NCI-H1105 (cell line): ENCODE data around the gene KRTAP20-1.

Experiments used
- DNase-seq: peaks from one replicate; lab custom pipeline; 2025; lab: John Stamatoyannopoulos, UW

The KRTAP20-1 gene, protein sequence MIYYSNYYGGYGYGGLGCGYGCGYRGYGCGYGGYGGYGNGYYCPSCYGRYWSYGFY

DNA sequence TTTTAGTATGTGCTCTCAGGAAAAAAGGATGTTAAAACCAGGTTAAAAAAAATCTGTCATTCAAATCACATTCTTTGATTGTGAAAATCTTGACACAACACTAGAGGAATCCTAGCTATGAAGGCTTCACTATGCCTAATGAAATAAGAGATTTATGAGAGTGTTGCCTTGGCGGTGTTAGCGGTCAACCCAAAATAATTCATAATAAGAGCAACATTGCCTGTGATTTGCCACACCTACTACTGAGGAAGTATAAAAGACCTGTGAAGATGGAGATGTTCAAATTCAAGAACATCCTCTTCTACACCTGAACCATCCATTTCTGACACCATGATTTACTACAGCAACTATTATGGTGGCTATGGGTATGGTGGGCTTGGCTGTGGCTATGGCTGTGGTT is at the start of gene KRTAP20-1:
Gene KRTAP20-1, plus strand, starts transcription at position 301 of the 400 bp plus-strand sequence. Its CDS starts 30 bp downstream, at position 331.
- DNase-seq: no peak

DNA sequence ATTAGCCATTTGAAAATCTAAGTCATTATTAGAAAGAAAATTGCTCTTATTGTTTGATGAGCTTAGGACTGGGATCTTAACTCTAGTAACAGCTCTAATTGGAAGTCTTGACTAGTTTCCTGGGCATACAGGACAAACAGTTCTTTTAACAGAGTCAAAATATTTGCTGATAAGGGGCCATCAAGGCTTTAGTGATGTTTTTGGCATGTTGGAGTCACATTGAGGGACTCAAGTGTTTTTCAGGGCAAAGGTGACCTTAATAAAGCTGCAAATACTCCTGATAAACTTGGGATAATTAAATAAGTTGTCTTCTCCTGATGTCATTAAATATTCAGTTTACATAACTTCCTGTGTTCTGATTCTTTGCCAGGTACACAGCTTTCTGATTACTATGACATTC is 48.6 kb upstream of the KRTAP20-1 start:
- no peak for DNase-seq

DNA sequence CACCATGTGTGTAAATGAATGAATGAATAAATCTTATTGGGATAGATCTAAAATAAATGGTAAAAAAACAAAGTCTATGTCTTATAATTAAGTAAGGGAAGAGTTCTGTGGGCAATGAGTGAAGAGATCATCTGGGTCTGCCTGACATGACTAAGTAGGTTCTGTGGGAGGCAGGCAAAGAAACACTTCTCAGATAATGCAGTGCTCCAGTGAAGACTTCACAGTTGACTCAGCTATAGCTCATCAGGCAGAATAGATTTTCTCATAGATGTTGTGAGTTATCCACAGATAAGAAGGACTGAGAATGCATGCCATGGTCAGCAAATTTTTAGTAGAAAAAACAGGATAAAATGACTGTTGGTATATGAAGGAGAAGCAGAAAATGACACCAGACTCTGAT is 38.5 kb upstream of the KRTAP20-1 start:
- no peak for DNase-seq

DNA sequence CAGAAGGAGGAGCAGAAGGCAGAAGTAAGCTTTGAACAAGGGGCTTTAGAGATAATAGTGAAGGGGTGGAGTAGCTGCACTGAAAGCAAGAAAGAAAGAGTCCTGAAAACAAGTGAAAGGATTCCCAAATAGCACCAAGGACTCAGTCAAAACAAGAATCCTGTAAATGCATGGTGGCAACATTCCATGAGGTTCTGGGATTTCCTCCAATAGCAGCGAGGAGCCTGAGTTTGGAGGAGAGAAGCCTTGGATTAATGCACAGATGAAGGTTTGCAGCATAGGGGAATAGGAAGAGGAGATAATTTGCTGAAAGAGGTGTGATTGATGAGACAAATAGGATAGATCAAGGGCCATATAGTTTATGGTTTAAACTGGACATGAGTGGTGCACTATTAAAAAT is 36.9 kb upstream of the KRTAP20-1 start:
- DNase-seq: no peak

DNA sequence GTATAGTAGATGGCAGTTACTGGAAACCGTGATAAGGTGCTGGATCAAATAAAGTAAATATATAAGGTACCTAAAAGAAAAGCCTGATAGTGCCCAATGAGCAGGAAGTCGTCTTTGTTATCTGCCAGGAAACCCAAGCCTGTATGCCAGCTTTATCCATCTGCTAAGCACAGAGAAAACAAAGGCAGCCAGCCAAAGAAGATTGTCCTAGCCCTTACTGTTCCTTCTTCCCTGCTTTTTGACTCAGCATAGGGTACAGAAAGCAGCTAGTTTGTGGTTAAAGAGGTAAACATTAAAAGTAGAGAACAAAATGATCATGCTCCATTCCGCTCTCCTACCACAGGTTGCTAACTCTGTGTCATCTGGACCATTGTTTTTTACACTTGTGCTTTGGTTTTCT is 36.1 kb upstream of the KRTAP20-1 start:
- no peak for DNase-seq

DNA sequence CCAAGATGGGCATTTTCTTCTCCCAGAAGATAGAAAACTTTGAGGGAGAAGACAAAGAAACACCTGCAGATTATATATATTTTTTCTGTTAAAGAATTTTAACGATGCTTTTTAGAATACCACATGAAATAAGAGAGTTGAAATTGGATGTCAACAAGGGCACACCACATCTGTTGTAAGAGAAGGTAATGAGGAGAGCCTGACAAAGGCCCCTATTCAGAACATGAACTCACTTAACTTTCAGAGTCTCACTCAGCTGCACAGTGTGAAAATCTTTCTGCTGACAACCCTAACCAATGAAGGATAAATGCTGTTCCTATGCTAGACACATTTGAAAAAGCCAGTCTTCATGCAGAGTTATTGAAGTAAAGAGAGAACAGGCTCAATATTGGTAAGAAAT is 33.4 kb upstream of the KRTAP20-1 start:
- DNase-seq: no peak

DNA sequence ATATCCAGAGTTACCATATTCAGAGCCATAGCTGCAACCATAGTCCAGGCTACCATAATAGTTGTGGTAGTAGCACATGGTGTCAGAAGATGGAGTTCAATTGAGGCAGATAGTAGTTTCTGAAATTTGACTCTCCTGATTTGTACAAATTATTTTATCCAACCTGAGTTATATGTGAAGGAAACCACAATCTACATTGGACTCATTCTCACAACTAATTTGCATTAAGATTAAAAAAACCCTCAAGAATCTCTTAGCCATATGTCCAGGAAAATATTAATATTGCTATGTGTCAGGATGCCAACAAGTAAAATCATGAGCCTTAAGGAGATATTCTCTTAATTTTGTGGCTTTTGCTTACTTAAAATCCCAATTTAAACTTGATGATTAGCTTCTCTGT is 25.9 kb upstream of the KRTAP20-1 start, which contains the start of gene KRTAP22-2:
Gene KRTAP22-2, minus strand, starts transcription at position 101 of the 400 bp plus-strand sequence.
- DNase-seq: no peak

DNA sequence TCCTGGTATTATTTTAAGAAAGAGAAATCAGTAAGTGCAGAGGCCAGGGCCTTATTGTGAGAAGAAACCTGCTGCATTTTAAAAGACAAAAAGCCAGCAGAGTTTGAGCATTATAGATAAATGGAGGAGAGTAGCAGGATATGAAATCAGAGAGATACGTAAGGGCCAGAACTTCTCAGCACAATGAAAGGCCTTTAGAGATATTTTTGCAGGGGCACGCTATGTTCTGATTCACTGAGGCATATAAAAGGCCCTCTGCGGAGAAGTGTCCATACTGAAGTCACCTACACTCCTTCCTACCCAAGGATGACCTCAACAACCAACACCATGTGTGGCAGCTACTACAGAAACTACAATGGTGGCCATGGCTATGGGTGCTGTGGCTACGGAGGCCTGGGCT is 24.1 kb upstream of the KRTAP20-1 start, which contains the start of gene KRTAP6-3:
Gene KRTAP6-3, plus strand, starts transcription at position 301 of the 400 bp plus-strand sequence. Its CDS starts 6 bp downstream, at position 307.
- no peak for DNase-seq

DNA sequence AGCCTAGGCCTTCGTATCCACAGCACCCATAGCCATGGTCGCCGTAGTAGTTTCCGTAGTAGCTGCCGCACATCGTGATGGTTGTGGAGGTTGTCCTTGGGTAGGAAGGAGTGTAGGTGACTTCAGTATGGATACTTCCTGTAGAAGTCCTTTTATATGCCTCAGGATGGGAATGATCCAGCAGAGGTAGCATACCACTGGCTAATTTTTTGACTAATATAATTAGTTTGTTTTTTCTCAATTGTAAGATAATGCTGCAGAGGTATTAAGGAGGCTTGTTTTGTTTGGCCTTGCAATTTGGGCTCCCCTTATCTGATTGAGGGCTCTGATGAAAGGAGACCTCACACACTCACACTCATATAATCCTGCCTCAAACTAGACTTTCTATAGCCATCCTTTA is 17.4 kb upstream of the KRTAP20-1 start, which contains the start of gene KRTAP6-2:
Gene KRTAP6-2, minus strand, starts transcription at position 101 of the 400 bp plus-strand sequence. Its CDS starts 28 bp downstream, at position 73.
- DNase-seq: no peak

DNA sequence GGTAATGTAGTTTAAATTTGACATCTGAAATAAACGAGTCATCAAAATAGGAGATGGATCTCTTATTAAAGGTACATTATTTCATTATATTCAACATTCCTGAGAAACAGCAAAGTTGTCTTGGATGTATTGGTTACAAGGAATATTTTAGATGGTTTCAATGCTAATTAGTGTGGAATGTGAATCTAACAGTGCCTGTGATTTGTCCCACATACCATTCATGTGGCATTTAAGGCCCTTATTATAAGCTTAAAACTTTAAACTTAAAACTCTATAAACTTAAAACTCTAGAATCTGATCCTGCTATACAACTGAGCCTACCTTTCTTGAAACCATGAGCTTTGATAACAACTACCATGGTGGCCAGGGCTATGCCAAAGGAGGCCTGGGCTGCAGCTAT is 15.4 kb upstream of the KRTAP20-1 start, which contains the start of gene KRTAP22-1:
Gene KRTAP22-1, plus strand, starts transcription at position 301 of the 400 bp plus-strand sequence.
- DNase-seq: no peak

DNA sequence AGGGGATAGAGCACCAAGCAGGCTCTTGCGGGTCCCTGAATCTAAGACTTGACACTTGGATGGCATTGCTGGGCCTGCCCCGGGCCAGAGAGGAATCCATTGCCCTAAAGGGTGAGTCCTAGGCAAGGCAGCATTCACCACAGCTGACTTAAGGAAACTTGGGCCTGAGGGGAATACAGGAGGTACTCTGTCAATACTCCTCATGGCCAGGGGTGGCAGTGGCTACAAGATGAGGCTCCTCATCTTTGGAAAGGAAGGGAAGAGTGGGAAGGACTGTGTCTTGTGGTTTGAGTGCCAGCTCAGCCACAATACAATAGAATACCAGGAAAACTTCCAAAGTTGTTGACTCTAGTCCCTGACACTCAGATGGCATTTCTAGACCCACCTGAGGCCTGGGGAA is 10.3 kb upstream of the KRTAP20-1 start:
- no peak for DNase-seq

DNA sequence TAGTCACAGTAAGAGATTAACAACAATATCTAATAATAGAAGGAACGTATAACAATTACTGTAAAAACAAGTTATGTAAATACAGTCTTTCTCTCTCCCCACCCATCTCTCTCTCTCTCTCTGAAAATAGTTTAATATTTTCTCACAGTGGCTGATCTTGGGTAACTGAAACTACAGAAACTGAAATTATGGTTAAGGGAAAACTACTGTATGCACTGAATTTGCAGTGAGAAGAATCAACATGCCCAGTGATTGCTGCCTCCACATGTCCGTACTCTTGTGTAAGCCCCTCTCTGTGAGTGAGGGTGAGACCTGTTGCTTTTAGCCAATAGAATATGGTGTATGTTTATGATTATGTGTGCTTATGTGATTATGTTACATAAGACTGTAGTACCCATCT is 4.1 kb upstream of the KRTAP20-1 start:
- DNase-seq: no peak

DNA sequence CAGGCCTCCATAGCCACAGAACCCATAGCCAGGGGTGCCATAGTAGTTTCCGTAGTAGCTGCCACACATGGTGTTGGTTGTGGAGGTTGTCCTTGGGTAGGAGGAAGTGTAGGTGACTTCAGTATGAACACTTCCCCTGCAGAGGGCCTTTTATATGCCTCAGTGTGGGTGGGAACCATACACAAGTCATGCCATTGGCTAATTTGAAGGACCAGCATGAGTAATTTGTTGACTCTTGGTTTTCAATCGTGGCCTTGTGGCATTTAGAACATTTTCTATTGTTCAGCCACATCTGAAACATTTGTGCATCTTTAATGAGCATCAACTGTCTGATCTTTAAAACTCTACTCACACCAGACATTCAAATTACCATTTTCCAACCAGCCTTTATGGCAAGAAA is 2.4 kb upstream of the KRTAP20-1 start, which contains the start of gene KRTAP6-1:
Gene KRTAP6-1, minus strand, starts transcription at position 95 of the 400 bp plus-strand sequence. Its CDS starts 26 bp downstream, at position 69.
- no peak for DNase-seq

DNA sequence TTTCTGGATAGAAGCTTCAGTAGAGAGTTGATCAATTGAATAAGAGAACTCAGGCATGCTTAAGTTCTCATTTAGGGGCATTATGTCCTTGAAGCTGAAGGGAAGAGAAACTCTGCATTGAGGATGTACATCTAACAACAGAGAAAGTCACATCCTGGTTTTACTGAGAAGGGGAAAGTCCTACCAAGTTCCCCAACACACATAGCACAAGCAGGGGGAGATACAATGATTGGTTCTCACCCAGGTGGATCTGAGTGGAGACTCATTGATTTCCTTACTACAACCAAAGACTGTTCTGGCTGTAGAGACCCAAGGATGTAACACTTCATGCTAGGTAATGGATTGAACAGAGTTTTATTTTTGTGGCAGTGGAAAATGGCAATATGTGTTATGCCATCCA is 1.0 kb upstream of the KRTAP20-1 start:
- no peak for DNase-seq

DNA sequence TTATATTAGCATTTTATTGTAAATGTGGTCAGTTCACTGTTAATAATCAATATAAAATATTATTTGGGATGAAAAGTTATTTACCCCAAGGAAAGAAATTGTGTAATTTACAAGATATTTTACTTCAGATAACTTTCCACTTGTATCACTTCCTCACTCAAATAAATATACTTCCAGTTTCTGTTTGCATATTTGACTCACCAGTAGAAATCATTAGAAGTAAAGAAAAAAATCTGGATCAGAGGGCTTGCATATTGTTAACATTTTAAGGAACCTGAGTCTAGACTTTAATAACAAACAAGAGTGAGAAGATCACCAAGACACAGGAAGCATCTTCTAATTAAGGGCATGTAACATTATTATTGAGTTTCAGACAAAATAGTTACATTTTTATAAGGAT is 3.9 kb downstream of the KRTAP20-1 start:
- DNase-seq: no peak

DNA sequence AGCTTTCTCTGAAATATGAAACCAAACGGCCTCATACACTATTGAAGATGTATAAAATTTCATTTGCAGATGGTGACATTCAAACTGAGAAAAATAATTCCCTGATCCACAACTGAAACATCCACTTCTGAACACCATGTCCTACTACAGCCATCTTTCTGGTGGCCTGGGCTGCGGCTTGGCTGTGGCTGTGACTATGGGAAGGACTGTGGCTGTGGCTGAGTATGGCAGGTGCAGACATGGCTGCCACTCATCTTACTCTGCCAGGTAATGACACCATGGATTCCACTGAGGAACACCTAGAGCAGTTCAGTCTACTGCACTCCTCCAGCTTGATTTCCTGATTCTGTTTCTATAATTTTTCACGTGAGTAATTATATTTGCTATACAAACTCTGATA is 4.3 kb downstream of the KRTAP20-1 start, which contains the start of gene KRTAP20-4:
Gene KRTAP20-4, plus strand, starts transcription at position 106 of the 400 bp plus-strand sequence.
- DNase-seq: no peak

DNA sequence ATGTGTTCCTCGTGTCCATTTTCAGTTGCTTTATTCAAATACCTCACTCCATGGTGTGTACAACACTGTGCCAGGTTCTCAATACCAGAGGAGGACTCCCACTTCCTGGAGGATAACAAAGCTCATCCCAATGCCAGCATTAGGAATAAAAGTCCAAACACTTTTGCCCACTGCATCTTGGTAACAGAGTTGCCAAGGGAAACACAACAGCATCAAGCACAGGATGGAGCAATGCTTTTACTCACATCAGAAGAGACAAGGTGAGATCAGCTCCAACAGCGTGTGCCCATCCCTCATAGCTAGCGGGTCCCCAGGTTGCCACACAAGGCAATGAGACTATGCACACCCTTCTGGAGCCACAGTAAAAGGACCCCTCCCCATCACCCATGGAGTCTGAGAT is 7.1 kb downstream of the KRTAP20-1 start:
- DNase-seq: no peak

DNA sequence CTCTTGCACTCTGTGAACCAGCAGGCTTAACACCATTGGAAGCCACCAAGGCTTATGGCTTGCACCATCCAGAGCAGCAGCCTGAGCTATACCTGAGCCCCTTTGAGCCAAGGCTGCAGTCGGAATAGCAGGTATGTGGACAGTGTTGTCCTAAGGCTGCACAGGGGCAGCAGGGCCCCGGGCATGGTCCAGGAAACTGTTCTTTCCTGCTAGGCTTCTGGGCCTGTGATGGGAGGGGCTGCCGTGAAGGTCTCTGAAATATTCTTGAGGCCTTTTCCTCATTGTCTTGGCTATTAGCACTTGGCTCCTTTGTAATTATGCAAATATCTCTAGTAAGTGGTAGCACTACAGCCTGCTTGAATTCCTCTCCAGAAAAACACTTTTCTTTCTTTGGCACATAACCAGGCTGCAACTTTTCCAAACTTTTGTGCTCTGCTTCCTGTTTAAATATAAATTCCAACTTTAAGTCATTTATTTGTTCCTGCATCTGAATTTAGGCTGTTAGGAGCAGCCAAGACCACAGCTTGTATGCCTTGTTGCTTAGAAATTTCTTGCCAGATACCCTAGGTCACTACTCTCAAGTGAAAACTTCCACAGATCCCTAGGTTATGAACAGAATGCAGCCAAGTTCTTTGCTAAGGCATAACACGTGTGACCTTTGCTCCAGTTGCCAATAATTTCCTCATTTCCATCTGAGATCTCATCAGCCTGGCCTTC is 9.4 kb downstream of the KRTAP20-1 start:
- no peak for DNase-seq

DNA sequence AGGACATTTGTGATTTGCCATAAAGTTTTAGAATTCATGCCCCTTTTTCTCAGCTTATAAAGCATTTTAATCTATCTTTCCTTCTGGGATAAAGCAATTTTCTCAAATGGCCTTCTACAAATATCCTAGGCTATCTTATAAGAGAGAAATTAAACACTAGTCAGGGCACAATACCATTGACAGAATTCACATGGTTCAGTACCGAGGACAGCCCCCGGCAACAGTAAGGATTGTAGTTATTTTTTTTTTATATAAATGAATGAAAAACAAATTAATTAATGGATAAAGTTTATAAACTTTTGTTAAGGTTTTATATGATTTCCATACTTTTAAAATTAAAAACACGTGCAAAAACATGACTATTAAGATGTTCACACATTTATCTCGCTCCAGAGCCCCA is 11.9 kb downstream of the KRTAP20-1 start:
- DNase-seq: no peak

DNA sequence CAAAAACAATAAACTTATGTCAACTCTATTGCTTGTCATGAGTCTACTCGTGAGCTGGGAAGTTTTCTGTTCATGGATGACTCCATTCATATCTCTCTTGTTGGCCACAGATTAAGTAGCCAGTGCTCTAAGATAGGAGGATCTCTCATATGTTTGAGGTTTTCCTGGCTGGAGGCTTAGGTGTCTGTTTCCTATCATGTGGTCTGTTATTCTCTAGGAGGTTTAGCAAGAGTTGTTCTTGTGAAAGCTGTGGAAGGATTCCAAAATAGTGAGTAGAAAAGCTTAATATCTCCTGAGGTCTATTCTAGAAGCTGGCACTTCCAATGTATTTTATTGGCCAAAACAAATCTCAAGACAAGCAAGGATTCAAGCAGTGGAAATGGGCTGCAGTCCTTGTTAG is 13.0 kb downstream of the KRTAP20-1 start:
- DNase-seq: no peak

DNA sequence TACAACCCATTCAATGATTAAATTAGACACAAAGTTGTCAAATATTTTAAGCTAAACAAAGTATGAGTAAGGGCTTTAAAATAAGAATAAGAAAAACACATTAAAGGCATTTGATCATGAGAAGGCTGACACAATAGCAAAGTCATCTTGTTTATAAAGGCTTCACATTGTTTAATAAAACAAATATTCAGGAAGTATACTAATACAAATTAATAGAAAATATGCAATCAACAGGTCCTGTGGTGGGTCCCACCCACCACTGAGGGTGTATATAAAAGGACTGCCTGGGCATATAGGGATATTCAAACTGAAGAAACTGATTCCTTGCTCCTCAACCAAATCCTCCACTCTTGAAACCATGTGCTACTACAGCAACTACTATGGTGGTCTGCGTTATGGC is 18.7 kb downstream of the KRTAP20-1 start, which contains the start of gene KRTAP20-2:
Gene KRTAP20-2, plus strand, starts transcription at position 301 of the 400 bp plus-strand sequence. Its CDS starts 58 bp downstream, at position 359.
- DNase-seq: no peak

DNA sequence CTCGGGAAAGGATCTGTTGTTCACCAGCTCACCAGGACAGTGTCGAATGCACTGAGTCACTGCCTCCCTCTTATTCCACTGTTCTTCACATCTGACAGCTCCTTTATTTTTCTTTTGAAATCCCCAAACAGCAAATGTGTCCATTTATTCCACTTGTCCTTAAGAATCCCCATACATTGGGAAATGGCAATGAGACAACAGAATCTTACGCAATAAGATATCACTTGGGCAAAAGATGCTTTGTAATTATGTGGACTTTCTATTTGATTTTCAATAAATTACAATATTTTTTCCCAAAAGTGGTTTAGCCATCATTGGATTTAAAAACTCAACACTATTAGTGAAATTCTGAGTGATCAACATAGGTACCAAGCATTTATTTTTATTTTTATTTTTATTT is 22.5 kb downstream of the KRTAP20-1 start:
- DNase-seq: no peak

DNA sequence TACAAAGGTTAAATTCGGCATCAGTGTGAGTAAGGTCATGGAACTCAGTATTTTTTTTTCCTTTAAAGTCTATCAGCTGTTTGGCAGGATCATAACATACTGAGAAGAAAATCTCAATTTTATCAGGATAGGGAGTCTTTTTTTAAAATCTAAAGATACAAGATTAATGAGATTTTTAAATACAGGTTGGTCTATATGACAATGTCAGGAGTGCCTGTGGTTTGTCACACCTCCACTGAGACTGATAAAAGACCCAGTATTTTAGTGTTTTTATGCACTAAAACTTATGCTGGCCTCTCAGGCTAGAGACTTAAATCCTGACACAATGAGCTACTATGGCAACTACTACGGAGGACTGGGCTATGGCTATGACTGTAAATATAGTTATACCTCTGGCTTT is 26.3 kb downstream of the KRTAP20-1 start, which contains the start of gene KRTAP20-3:
Gene KRTAP20-3, plus strand, starts transcription at position 301 of the 400 bp plus-strand sequence.
- no peak for DNase-seq
